ENCODE data around the gene PGBD5.
"Not testable (repeated sequence)": the region's sequence is repeated elsewhere in the genome, so short reads cannot be mapped to it uniquely, and the experiment has no call there.

Gene PGBD5

GRCh38 chr1:230426246-230427093, at the start of gene PGBD5:
PGBD5 (minus strand) TSS chr1:230426332; CDS start chr1:230425928, 404 bp downstream.
- peak; percentile 70 for DNase-seq

- DNase-seq: not testable (repeated sequence)
Observed at GRCh38 chr1:230474924-230475323, 48.8 kb upstream of the PGBD5 start.

GRCh38 chr1:230470750-230471149, 44.6 kb upstream of the PGBD5 start:
- not testable (repeated sequence) for DNase-seq

- DNase-seq: no peak
Observed at GRCh38 chr1:230469271-230469670, 43.1 kb upstream of the PGBD5 start.

- DNase-seq: no peak
Observed at GRCh38 chr1:230465691-230466090, 39.6 kb upstream of the PGBD5 start.

- no peak for DNase-seq
Observed at GRCh38 chr1:230464671-230465070, 38.5 kb upstream of the PGBD5 start.

- DNase-seq: no peak
Observed at GRCh38 chr1:230463760-230464159, 37.6 kb upstream of the PGBD5 start.

GRCh38 chr1:230463326-230463725, 37.2 kb upstream of the PGBD5 start:
- no peak for DNase-seq

- no peak for DNase-seq
Observed at GRCh38 chr1:230459465-230459864, 33.3 kb upstream of the PGBD5 start.

GRCh38 chr1:230458509-230458908, 32.4 kb upstream of the PGBD5 start:
- no peak for DNase-seq

GRCh38 chr1:230456478-230456877, 30.3 kb upstream of the PGBD5 start:
- DNase-seq: no peak

GRCh38 chr1:230455291-230455690, 29.2 kb upstream of the PGBD5 start:
- no peak for DNase-seq

- DNase-seq: no peak
Observed at GRCh38 chr1:230453377-230453776, 27.2 kb upstream of the PGBD5 start.

GRCh38 chr1:230441183-230442029, 15.3 kb upstream of the PGBD5 start:
- no peak for DNase-seq

- DNase-seq: no peak
Observed at GRCh38 chr1:230435108-230435507, 9.0 kb upstream of the PGBD5 start.

- DNase-seq: no peak
Observed at GRCh38 chr1:230431527-230431926, 5.4 kb upstream of the PGBD5 start.

GRCh38 chr1:230430499-230430898, 4.4 kb upstream of the PGBD5 start:
- DNase-seq: no peak

GRCh38 chr1:230429067-230429735, 3.1 kb upstream of the PGBD5 start:
- DNase-seq: no peak

GRCh38 chr1:230427981-230428380, 1.8 kb upstream of the PGBD5 start:
- no peak for DNase-seq

GRCh38 chr1:230427094-230427876, 1.2 kb upstream of the PGBD5 start:
- no peak for DNase-seq

GRCh38 chr1:230425252-230426091, 660 bp downstream of the PGBD5 start:
- DNase-seq: no peak

All from hematopoietic multipotent progenitor cell treated with erythropoietin and hydrocortisone succinate and interleukin-3 and kit ligand, for 8 days (in vitro differentiated cells).